ENCODE measurements around the gene MED29.

MED29 gene, protein sequence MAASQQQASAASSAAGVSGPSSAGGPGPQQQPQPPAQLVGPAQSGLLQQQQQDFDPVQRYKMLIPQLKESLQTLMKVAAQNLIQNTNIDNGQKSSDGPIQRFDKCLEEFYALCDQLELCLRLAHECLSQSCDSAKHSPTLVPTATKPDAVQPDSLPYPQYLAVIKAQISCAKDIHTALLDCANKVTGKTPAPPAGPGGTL

GRCh38 chr19:39390751-39391437 lies at the start of gene MED29, which contains the start of gene PAF1:
Gene MED29, plus strand, starts transcription at chr19:39391378. Its CDS starts 45 bp downstream, at chr19:39391423.
Gene PAF1, minus strand, starts transcription at chr19:39391106. Its CDS starts 242 bp downstream, at chr19:39390864.
- DNase-seq = peak; percentile 94

- DNase-seq = peak; percentile 99
Observed at GRCh38 chr19:39341719-39342604, 49.2 kb upstream of the MED29 start, which contains the start of gene SAMD4B. Gene SAMD4B, plus strand, starts transcription at chr19:39342421. Its CDS starts 14,473 bp downstream, at chr19:39356894.

- DNase-seq = no peak
Observed at GRCh38 chr19:39342647-39343305, 48.4 kb upstream of the MED29 start.

DNA sequence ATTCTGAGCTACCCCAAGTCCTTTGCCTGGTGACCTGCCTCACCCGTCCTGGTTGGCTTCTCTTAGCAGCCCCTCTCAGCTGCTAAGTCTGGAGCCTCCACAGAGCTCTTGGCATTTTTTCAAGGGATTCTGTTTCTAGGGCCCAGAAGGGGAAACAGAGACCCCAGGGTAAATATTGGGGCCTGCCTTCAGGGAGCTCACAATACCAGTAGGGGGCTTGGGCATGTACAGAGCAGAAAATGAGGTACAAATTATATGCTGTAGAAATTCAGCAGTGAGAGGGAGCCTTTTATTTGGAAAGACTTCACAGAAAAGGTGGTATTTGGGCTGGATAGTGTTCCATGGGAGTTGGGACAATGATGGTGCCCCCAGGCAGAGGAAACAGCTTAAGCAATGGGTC lies 45.2 kb upstream of the MED29 start:
- DNase-seq = no peak

- no peak for DNase-seq
Observed at GRCh38 chr19:39347332-39348164, 43.6 kb upstream of the MED29 start.

DNA sequence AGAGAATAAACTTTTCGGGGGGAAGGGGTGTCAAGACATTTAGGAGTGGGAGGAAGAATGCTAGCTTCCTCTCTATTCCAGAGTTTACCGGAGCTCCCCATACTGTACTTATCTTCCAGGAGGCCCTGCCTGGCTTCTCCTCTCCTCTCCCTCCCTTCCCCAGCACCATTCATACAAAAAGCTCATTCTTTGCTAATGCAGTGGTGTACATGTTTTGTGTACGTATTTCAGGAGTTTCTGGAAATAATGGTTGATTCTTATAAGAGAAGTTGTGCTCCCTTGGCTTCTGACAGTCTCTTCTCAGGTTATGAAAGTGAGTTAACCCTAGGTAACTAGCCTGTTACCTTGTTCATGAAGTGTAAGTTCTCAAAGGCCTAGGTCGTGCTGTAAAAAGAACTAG lies 41.9 kb upstream of the MED29 start:
- DNase-seq = no peak

GRCh38 chr19:39350156-39350555 lies 41.0 kb upstream of the MED29 start:
- DNase-seq = no peak

GRCh38 chr19:39351537-39352064 lies 39.6 kb upstream of the MED29 start:
- no peak for DNase-seq

DNA sequence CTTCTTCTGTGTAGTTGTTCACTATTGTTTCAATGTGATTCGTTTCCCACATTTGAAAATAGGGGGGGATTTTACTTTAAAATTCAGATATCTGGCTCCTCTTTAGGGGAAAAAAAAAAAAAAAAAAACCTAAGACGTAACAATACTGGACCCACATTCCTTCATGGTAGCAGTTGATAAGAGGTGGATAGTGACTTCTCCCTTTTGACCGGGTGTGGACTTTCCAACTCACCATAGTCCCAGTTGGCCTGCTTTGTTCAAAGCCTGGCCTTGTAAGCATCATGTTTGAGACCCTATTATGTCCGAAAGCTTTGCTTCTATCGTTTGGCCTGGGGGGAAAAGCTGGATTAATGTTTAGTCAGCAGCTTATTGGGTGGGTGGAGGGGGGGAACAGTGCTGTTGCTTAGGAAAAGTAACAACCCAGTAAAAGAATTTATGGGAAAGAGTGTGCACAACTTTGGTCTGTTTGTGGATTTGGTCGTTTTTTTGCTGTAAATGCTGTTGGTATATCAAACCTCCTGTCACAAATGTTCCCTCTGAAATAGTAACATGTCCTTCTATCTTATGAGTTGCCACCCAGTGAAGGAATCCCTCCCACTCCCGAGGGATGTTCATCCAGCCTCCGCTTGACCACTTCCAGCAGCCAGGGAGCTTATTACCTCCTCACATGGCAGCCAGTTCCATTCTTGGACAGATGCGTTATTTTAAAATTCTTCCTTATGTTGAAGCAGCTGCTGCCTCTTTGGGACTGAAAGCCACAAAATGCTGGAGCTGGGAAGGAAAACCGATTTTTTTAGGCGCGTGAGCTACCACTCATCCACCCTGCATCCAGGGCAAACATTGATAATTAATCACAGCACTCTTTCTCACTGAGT lies 38.6 kb upstream of the MED29 start:
- no peak for DNase-seq

GRCh38 chr19:39355253-39355652 lies 35.9 kb upstream of the MED29 start:
- DNase-seq = no peak

- DNase-seq = no peak
Observed at GRCh38 chr19:39356073-39356472, 35.1 kb upstream of the MED29 start.

DNA sequence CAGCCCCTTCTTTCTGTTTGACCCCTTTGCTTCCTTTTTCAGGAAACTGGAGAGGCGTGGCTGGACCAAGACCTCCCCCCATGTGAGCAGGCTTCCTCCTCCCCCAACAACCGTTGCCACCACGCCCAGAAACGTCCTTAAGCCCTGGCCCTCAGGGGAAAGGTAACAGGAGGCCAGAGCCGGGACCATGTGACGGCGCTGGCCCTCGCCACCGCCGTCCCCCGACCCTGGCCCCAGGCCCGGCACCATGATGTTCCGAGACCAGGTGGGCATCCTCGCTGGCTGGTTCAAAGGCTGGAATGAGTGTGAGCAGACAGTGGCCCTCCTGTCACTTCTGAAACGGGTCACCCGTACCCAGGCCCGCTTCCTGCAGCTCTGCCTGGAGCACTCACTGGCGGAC lies 34.5 kb upstream of the MED29 start:
- DNase-seq = no peak

DNA sequence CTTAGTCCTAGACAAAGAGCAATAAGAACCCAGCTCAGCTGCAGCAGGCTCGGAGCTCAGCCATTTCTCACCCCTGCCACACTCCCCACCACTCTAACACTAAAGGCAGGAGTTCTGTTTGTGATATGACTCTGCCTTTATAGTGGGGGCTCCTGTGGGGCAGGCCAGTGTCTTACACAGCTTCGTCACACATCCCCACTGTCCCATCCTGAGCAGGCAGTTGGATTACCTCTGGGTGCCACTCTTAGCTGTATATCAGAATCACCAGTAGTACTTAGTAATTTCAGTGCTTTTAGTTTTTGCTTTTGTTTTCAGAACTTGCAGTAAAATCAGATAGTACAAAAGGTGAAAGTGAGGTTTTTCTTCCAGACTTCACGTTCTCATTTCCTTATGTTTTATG lies 32.2 kb upstream of the MED29 start:
- DNase-seq = no peak

- no peak for DNase-seq
Observed at GRCh38 chr19:39360599-39360998, 30.6 kb upstream of the MED29 start.

- no peak for DNase-seq
Observed at GRCh38 chr19:39362682-39363657, 28.2 kb upstream of the MED29 start.

- DNase-seq = no peak
Observed at GRCh38 chr19:39363901-39364457, 27.2 kb upstream of the MED29 start.

DNA sequence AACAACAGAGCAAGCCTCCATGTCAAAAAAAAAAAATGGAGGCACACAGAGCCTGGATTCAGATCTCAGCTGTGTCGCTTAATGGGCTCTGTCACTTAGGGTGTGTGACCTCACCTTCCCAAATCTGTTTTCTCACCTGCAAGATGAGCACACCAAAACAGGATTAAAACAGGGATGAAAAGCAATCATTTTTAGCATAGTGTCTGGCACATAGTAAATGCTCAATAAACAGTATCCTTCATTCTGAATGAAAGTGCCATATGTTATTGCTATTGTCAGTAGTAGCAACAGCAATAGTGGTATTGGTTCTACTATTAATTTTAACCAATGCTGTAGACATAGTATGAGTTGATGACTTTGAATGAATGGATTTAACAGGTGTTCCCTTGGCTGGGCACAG lies 25.6 kb upstream of the MED29 start:
- DNase-seq = no peak

DNA sequence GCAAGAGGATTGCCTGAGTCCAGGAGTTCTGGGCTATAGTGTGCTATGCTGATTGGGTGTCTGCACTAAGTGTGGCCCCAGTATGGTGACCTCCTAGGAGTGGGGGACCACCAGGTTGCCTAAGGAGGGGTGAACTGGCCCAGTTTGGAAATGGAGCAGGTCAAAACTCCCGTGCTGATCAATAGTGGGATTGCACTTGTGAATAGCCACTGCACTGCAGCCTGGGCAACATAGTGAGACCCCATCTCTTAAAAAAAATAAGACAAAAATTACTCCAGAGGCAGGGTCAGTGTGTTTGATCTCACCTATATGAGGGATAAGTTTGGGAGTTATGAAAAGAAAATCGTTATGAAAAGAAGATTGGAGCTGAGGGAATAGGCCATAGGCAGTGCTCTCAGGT lies 22.0 kb upstream of the MED29 start:
- DNase-seq = no peak

DNA sequence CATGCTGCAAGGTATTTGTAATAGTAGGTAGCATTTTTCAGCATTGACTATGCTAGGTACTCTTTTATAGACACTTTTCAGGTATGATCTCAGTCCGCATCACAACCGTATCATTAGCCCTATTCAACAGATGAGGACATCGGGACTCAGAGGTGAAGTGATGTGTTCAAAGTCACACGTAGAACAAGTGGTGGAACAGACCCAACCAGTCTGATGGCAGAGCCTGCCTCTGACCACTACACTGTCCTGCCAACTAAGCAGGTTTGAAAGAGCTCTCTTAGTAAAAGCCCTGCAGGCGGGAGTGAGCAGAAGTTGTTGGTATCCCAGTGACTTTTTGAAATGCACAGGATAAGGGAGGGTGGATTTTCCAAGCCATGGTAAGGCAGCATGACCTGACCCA lies 20.4 kb upstream of the MED29 start:
- DNase-seq = no peak
